Ovary (tissue), 9 donors: ENCODE results near the gene SLC7A1. TPM values are rescaled to one million over a fixed set of nuclear protein-coding genes. Genes with fewer than 3 reads are reported as not detected.

Experiments used
- DNase-seq, 5 donors: peaks; one replicate each; pipeline ENCODE4 v3.0.0-alpha.2; 2019 to 2020
- H3K27ac ChIP-seq, 2 donors: fragments of 200-600 bp; one replicate each; pipeline versions ENCODE4 v1.5.1 to v1.8.0; 2019 to 2022
- H3K27me3 ChIP-seq: fragments of 200-600 bp; one replicate; pipeline ENCODE4 v1.8.0; 2022
- H3K36me3 ChIP-seq: fragments of 200-600 bp; sonication (generic); one replicate; pipeline ENCODE4 v1.5.1; 2019
- H3K4me1 ChIP-seq: one replicate; pipeline ENCODE4 v1.8.1; 2013; ENCODE audit warnings: mild to moderate bottlenecking, moderate library complexity; ENCODE audit not compliant: insufficient read depth
- H3K4me3 ChIP-seq: fragments of 200-600 bp; sonication (generic); one replicate; pipeline ENCODE4 v1.5.1; 2017
- H3K9me3 ChIP-seq, 2 donors: fragments of 200-600 bp in 1 of 2; sonication (generic) in 1 of 2; one replicate each; pipeline versions ENCODE4 v1.5.1 to v1.8.1; 2013 to 2019; ENCODE audit warnings: mild to moderate bottlenecking in 1 of 2, moderate library complexity in 1 of 2
- CTCF ChIP-seq, 3 donors: fragments of 450-650 bp in 2 of 3; fragments of 200-600 bp in 1 of 3; IDR thresholded peaks; one replicate each; pipeline versions ENCODE4 v1.5.1 to v1.8.0; 2016 to 2022; ENCODE audit warnings: antibody characterized with exemption in 3 of 3, mild to moderate bottlenecking in 1 of 3
- EP300 ChIP-seq: sonication (generic); formaldehyde crosslinking; IDR thresholded peaks from one replicate; pipeline ENCODE4 v1.6.1; 2017; ENCODE audit warnings: antibody characterized with exemption
- POLR2A ChIP-seq: fragments of 450-650 bp; IDR thresholded peaks from one replicate; pipeline ENCODE4 v1.6.1; 2017; ENCODE audit warnings: antibody characterized with exemption, mild to moderate bottlenecking, moderate library complexity
- WGBS, 3 donors: extraction: QIAGEN DNeasy Blood & Tissue Kit in 1 of 3; methylation state at CpG; one replicate each; pipeline versions ENCODE4 v1.1.5 to v1.1.7; 2013 to 2017; 5-methylcytosine and 5-hydroxymethylcytosine counted together
- intact Hi-C, 4 donors: fragments of 100-400 bp; cut with DNase I; formaldehyde crosslinking; loops; one replicate each; pipeline versions ENCODE4 v1.11.0 to v1.15.1; 2022 to 2023
- polyA plus RNA-seq, 2 donors: library from polyadenylated mRNA; stranded (reverse); fragments of 200-250 nt in 1 of 2; fragments of 350-450 nt in 1 of 2; fragmentation: Illumina TruSeq in 1 of 2; extraction: RNeasy Lipid Tissue Mini Kit (QIAGEN cat#74804) in 1 of 2; gene quantifications; one replicate each; pipeline ENCODE4 v1.2.3, GENCODE V29; 2013 to 2014
- total RNA-seq, 7 donors: library from RNA; depleted of rRNA in 2 of 7; stranded (reverse); fragments of >200 nt in 2 of 7; fragmentation: NEBNext Ultra II Directional in 3 of 7; extraction: Animal tissue kit (Norgen Biotek cat#: 25700) in 3 of 7; gene quantifications; one replicate each; pipeline versions ENCODE4 v1.1.0 to v1.2.4, GENCODE V29; 2016 to 2023
- donor health status: DM: no; HTN: no; CAD: no; lungs with moderate emphysema.
- donor health status: DM: no; HTN: no; CAD: no.
- donor health status: Bipolar disorder and iron deficiency.
- donor health status: DM: yes; HTN: yes; CAD: no.
- donor health status: DM: no; HTN: no; CAD: no.
- donor health status: DM: yes; HTN: yes; CAD: no.

Gene SLC7A1
- total and polyA plus RNA-seq, 9 donors, result 3.3 to 98.7 (median 14.0) TPM

- no peaks in the 10 kb centered on the region for H3K9me3 ChIP-seq
- WGBS, 3 donors, result 74 to 82% (median 81%) methylated on average over 7 of the region's 7 CpGs
- H3K4me3 ChIP-seq, result no peak overlapping the region
- H3K27me3 ChIP-seq, result no peaks in the 10 kb centered on the region
- TF ChIP-seq CTCF (IDR thresholded peaks at IDR 0.05) (no peak), POLR2A (no peak), EP300 (no peak)
- no peak overlapping the region for H3K27ac ChIP-seq
- peaks cover 14% of the 10 kb centered on the region for H3K4me1 ChIP-seq
- H3K36me3 ChIP-seq, result no peaks in the 10 kb centered on the region
- intact Hi-C loops, result no loop called here
- DNase-seq, result no peak
These were observed 12.3 kb downstream of the SLC7A1 start for GRCh38 chr13:29583073-29583785.

GRCh38 chr13:29582171-29582570 is 13.3 kb downstream of the SLC7A1 start:
- intact Hi-C loops, result no loop called here
- no peak for DNase-seq
- whole genome bisulfite sequencing, 3 donors, result 27 to 43% (median 43%) methylated on average over 10 of the region's 10 CpGs

GRCh38 chr13:29581666-29582065 is 13.8 kb downstream of the SLC7A1 start:
- no peaks in the 10 kb centered on the region for H3K9me3 ChIP-seq
- DNase-seq, result no peak
- no peak overlapping the region for H3K27ac ChIP-seq
- no peaks in the 10 kb centered on the region for H3K36me3 ChIP-seq
- 58 to 66% (median 62%) methylated on average over 7 of the region's 7 CpGs for WGBS, 3 donors
- peaks cover 13% of the 10 kb centered on the region for H3K4me1 ChIP-seq
- intact Hi-C loops, result no loop called here
- H3K4me3 ChIP-seq, result no peak overlapping the region
- H3K27me3 ChIP-seq, result no peaks in the 10 kb centered on the region
- no peak for TF ChIP-seq CTCF (IDR thresholded peaks at IDR 0.05)
- no peak for TF ChIP-seq EP300
- no peak for TF ChIP-seq POLR2A

More at GRCh38 chr13:29582171-29582570, 13.3 kb downstream of the SLC7A1 start:
- no peak overlapping the region for H3K4me3 ChIP-seq
- H3K4me1 ChIP-seq, result peaks cover 13% of the 10 kb centered on the region
- no peaks in the 10 kb centered on the region for H3K27me3 ChIP-seq
- H3K9me3 ChIP-seq, result no peaks in the 10 kb centered on the region
- TF ChIP-seq CTCF (IDR thresholded peaks at IDR 0.05) (no peak), EP300 (no peak), POLR2A (no peak)
- no peaks in the 10 kb centered on the region for H3K36me3 ChIP-seq
- H3K27ac ChIP-seq, result no peak overlapping the region

- Histone ChIP-seq H3K27ac (no peak overlapping the region), H3K27me3 (no peaks in the 10 kb centered on the region), H3K9me3 (no peaks in the 10 kb centered on the region), H3K36me3 (no peaks in the 10 kb centered on the region), H3K4me1 (peaks cover 13% of the 10 kb centered on the region), H3K4me3 (no peak overlapping the region)
- intact Hi-C loops, result no loop called here
- TF ChIP-seq EP300 (no peak), CTCF (IDR thresholded peaks at IDR 0.05) (no peak), POLR2A (no peak)
- DNase-seq, result no peak
- 93 to 95% (median 94%) methylated on average over 8 of the region's 8 CpGs for WGBS, 3 donors
These were observed 16.4 kb downstream of the SLC7A1 start for GRCh38 chr13:29579094-29579493.
